HCT116 (cell line): ENCODE measurements around the gene TIAM1. TPM values are rescaled to one million over a fixed set of nuclear protein-coding genes. Genes with fewer than 3 reads are reported as not detected.

Experiments
- ATAC-seq: fragments of 200-7000 bp; cut with Tn5 transposase; 2 replicates; pipeline ENCODE4 v1.9.1; 2020; ENCODE audit warnings: mild to moderate bottlenecking, moderate library complexity
- BruUV-seq: library from RNA; stranded (reverse); fragments of 400-500 nt; replicated peaks from 2 replicates; lab custom pipeline; 2021; lab: Mats Ljungman, UMichigan
- CTCF ChIA-PET: fragments of 300-600 bp; sonication (Branson Sonifier 250); formaldehyde crosslinking; loops from one replicate; lab custom pipeline; 2021; ENCODE audit warnings: antibody characterized with exemption; lab: Charles Lee
- POLR2A ChIA-PET: fragments of 300-600, 350-600 bp; sonication (Branson Sonifier 250); formaldehyde crosslinking; loops from one replicate; lab custom pipeline; 2021; ENCODE audit warnings: antibody characterized with exemption; lab: Charles Lee
- RAD21 ChIA-PET, 2 experiments: fragments of 300-600 bp; sonication (Branson Sonifier 250); formaldehyde crosslinking; loops; one replicate each; lab custom pipeline; 2023; ENCODE audit warnings: low total read pairs in 2 of 2; ENCODE audit not compliant: uncharacterized antibody in 2 of 2, unreplicated experiment in 2 of 2, low non-redundant PET in 1 of 2; lab: Charles Lee
- DNase-seq: peaks from one replicate; pipeline ENCODE4 v3.0.0-alpha.2; 2010; ENCODE audit warnings: low read depth, low spot score
- H2AFZ ChIP-seq: fragments of 200-600 bp; shearing (Covaris generic), sonication (generic); 2 replicates; pipeline ENCODE4 v1.6.1; 2017; ENCODE audit warnings: low read depth, mixed run types, mixed read lengths, antibody characterized with exemption, low read length; ENCODE audit not compliant: poor library complexity, severe bottlenecking
- H3K27ac ChIP-seq: 2 replicates; pipeline ENCODE4 v1.5.1; 2012; ENCODE audit warnings: low read depth, low read length
- H3K27me3 ChIP-seq: fragments of 200-600 bp; sonication (generic); 2 replicates; pipeline ENCODE4 v1.6.1; 2016; ENCODE audit warnings: mixed run types, low read length, mixed read lengths; ENCODE audit not compliant: insufficient read depth
- H3K36me3 ChIP-seq, 2 experiments: fragments of 200-500 bp in 1 of 2; fragments of 200-600 bp in 1 of 2; sonication (Bioruptor generic) in 1 of 2; sonication (generic) in 1 of 2; 2 replicates each; pipeline versions ENCODE4 v1.5.1 to v1.6.1; 2014 to 2016; ENCODE audit warnings: low read length in 2 of 2, inconsistent platforms in 1 of 2, mixed read lengths in 1 of 2, mixed run types in 1 of 2; ENCODE audit not compliant: insufficient read depth in 2 of 2, control insufficient read depth in 1 of 2
- H3K4me1 ChIP-seq, 2 experiments: fragments of 200-600 bp in 1 of 2; sonication (generic) in 1 of 2; 2 replicates each; pipeline versions ENCODE4 v1.5.1 to v1.6.1; 2012 to 2017; ENCODE audit warnings: low read length in 2 of 2, inconsistent platforms in 1 of 2, mild to moderate bottlenecking in 1 of 2, mixed read lengths in 1 of 2, mixed run types in 1 of 2, moderate library complexity in 1 of 2; ENCODE audit not compliant: insufficient read depth in 2 of 2, control insufficient read depth in 1 of 2
- H3K4me2 ChIP-seq: fragments of 200-600 bp; sonication (generic); 2 replicates; pipeline ENCODE4 v1.6.1; 2017; ENCODE audit warnings: mixed run types, low read length, mixed read lengths
- H3K4me3 ChIP-seq, 2 experiments: fragments of 200-600 bp in 1 of 2; sonication (generic) in 1 of 2; replicated peaks in 1 of 2; 2 replicates each; pipeline ENCODE4 v1.5.1; 2011 to 2016; ENCODE audit warnings: low read length in 2 of 2, control low read depth in 1 of 2, low read depth in 1 of 2, mild to moderate bottlenecking in 1 of 2, mixed read lengths in 1 of 2, mixed run types in 1 of 2
- H3K79me2 ChIP-seq: fragments of 200-600 bp; sonication (generic); 2 replicates; pipeline ENCODE4 v1.6.1; 2017; ENCODE audit warnings: mild to moderate bottlenecking, mixed run types, low read length, moderate library complexity, mixed read lengths; ENCODE audit not compliant: insufficient read depth
- H3K9ac ChIP-seq: fragments of 200-600 bp; sonication (generic); 2 replicates; pipeline ENCODE4 v1.6.1; 2016; ENCODE audit warnings: low read length, mixed read lengths
- H3K9me2 ChIP-seq: fragments of 200-600 bp; sonication (generic), shearing (Covaris generic); 2 replicates; pipeline ENCODE4 v1.6.1; 2017; ENCODE audit warnings: mixed run types, mild to moderate bottlenecking, moderate library complexity; ENCODE audit not compliant: insufficient read depth
- H3K9me3 ChIP-seq, 2 experiments: fragments of 200-500 bp in 1 of 2; fragments of 200-600 bp in 1 of 2; sonication (Bioruptor generic) in 1 of 2; sonication (generic) in 1 of 2; 2 replicates each; pipeline ENCODE4 v1.6.1; 2014 to 2017; ENCODE audit warnings: low read length in 2 of 2, mixed read lengths in 2 of 2, inconsistent platforms in 1 of 2, low read depth in 1 of 2, mild to moderate bottlenecking in 1 of 2, mixed run types in 1 of 2, moderate library complexity in 1 of 2; ENCODE audit not compliant: control insufficient read depth in 1 of 2, insufficient read depth in 1 of 2
- H4K20me1 ChIP-seq: fragments of 200-600 bp; sonication (generic), shearing (Covaris generic); 2 replicates; pipeline ENCODE4 v1.6.1; 2017; ENCODE audit warnings: mixed run types, mild to moderate bottlenecking, moderate library complexity; ENCODE audit not compliant: insufficient read depth
- CEBPB ChIP-seq: IDR thresholded peaks from 2 replicates; pipeline ENCODE4 v1.6.1; 2012; ENCODE audit warnings: low read depth
- ELF1 ChIP-seq: IDR thresholded peaks from 2 replicates; pipeline ENCODE4 v1.6.1; 2012; ENCODE audit warnings: low read depth, borderline replicate concordance
- EZH2 ChIP-seq: fragments of 200-600 bp; sonication (generic); IDR thresholded peaks from 2 replicates; pipeline ENCODE4 v1.6.1; 2017; ENCODE audit warnings: antibody characterized with exemption, mixed run types
- POLR2A ChIP-seq: IDR thresholded peaks from 2 replicates; pipeline ENCODE4 v1.7.0; 2011; ENCODE audit warnings: borderline replicate concordance; ENCODE audit not compliant: insufficient read depth, insufficient read length; ENCODE audit errors: extremely low read depth
- POLR2AphosphoS5 ChIP-seq: IDR thresholded peaks from 2 replicates; pipeline ENCODE4 v1.6.1; 2011; ENCODE audit warnings: mild to moderate bottlenecking, low read depth, low read length, moderate library complexity
- SRF ChIP-seq: IDR thresholded peaks from 2 replicates; pipeline ENCODE4 v1.6.1; 2012; ENCODE audit warnings: low read depth
- YY1 ChIP-seq: IDR thresholded peaks from 2 replicates; pipeline ENCODE4 v1.6.1; 2011; ENCODE audit warnings: low read length, low read depth, moderate library complexity, mild to moderate bottlenecking; ENCODE audit not compliant: insufficient replicate concordance; ENCODE audit errors: extremely low read depth
- ZFX ChIP-seq: fragments of 450-650 bp; IDR thresholded peaks from 2 replicates; pipeline ENCODE4 v1.6.1; 2017
- intact Hi-C: fragments of 100-400 bp; cut with micrococcal nuclease; formaldehyde crosslinking; loops from 2 replicates; pipeline ENCODE4 v1.10.0; 2022
- total RNA-seq: library from RNA; stranded (reverse); gene quantifications from one replicate; pipeline ENCODE4 v1.2.1, GENCODE V29; 2021; ENCODE audit not compliant: unreplicated experiment
- TF ChIP-seq, protein P1 (sequence below): IDR thresholded peaks from 2 replicates; pipeline ENCODE4 v1.6.1; 2012
- TF ChIP-seq, protein P2 (sequence below): IDR thresholded peaks from 2 replicates; pipeline ENCODE4 v1.6.1; 2011; ENCODE audit warnings: mild to moderate bottlenecking, low read length, moderate library complexity; ENCODE audit not compliant: insufficient replicate concordance; ENCODE audit errors: extremely low read depth
- TF ChIP-seq, protein P3 (sequence below): IDR thresholded peaks from 2 replicates; pipeline ENCODE4 v1.6.1; 2012

TIAM1 gene
- total RNA-seq, 1 experiment from 2014 or later = 47.8 TPM

DNA sequence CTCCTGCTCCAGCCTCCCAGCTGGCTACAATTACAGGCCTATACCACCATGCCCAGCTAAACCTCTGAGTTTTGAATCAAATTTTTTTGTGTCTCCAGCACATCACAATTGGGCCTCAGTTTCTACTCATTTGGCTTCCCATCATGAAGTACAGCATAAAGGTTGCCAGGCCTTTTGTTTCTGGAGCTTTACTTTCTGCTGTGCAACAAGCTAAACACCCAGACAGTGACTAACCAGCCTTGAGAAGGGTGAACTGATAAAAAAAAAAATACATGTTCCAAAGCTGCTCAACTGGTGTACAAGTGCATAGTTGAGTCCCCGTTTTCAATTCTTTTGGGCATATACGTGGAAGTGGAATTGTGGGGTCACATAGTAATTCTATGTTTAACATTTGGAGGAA, 25.1 kb downstream of the TIAM1 start:
- no peak for DNase-seq
- no TSS peak for BruUV-seq
- intact Hi-C loops = no loop called here
- Histone ChIP-seq H3K27ac (peak overlapping the region; percentile 96), H3K36me3 (no peaks in the 10 kb centered on the region), H3K9me2 (no peaks in the 10 kb centered on the region), H2AFZ (no peak overlapping the region), H3K27me3 (no peaks in the 10 kb centered on the region), H3K4me1 (peaks cover 40 to 60% of the 10 kb centered on the region in 2 experiments), H3K9me3 (no peaks in the 10 kb centered on the region), H3K4me3 (no peak overlapping the region), H3K4me2 (no peak overlapping the region), H3K79me2 (0 out of 2 replicates have a peak, but pooled peaks cover 3% of the 10 kb centered on the region), H4K20me1 (no peaks in the 10 kb centered on the region), H3K9ac (no peak overlapping the region)
- TF ChIP-seq ZFX (no peak), ELF1 (no peak), POLR2AphosphoS5 (no peak), EZH2 (no peak), CEBPB (no peak), POLR2A (no peak), SRF (no peak), YY1 (no peak)
- TF ChIP-seq, protein P1, sequence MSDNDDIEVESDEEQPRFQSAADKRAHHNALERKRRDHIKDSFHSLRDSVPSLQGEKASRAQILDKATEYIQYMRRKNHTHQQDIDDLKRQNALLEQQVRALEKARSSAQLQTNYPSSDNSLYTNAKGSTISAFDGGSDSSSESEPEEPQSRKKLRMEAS = no peak
- TF ChIP-seq, protein P2, sequence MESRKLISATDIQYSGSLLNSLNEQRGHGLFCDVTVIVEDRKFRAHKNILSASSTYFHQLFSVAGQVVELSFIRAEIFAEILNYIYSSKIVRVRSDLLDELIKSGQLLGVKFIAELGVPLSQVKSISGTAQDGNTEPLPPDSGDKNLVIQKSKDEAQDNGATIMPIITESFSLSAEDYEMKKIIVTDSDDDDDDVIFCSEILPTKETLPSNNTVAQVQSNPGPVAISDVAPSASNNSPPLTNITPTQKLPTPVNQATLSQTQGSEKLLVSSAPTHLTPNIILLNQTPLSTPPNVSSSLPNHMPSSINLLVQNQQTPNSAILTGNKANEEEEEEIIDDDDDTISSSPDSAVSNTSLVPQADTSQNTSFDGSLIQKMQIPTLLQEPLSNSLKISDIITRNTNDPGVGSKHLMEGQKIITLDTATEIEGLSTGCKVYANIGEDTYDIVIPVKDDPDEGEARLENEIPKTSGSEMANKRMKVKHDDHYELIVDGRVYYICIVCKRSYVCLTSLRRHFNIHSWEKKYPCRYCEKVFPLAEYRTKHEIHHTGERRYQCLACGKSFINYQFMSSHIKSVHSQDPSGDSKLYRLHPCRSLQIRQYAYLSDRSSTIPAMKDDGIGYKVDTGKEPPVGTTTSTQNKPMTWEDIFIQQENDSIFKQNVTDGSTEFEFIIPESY = no peak
- TF ChIP-seq, protein P3, sequence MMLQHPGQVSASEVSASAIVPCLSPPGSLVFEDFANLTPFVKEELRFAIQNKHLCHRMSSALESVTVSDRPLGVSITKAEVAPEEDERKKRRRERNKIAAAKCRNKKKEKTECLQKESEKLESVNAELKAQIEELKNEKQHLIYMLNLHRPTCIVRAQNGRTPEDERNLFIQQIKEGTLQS = no peak
- ChIA-PET RAD21 (interaction anchor here in 1 of 2 experiments (0.6 kb wide), 1 partner anchor 55 kb away, joined by 3 read pairs; no protein-coding TSS in a partner anchor), CTCF (no interaction called here), POLR2A (interaction anchor here (1.3 kb wide), 1 partner anchor 34 kb away, joined by 4 read pairs; no protein-coding TSS in a partner anchor)
- no peak for ATAC-seq
